ENCODE measurements around the gene NEK8.

NEK8 gene

DNA sequence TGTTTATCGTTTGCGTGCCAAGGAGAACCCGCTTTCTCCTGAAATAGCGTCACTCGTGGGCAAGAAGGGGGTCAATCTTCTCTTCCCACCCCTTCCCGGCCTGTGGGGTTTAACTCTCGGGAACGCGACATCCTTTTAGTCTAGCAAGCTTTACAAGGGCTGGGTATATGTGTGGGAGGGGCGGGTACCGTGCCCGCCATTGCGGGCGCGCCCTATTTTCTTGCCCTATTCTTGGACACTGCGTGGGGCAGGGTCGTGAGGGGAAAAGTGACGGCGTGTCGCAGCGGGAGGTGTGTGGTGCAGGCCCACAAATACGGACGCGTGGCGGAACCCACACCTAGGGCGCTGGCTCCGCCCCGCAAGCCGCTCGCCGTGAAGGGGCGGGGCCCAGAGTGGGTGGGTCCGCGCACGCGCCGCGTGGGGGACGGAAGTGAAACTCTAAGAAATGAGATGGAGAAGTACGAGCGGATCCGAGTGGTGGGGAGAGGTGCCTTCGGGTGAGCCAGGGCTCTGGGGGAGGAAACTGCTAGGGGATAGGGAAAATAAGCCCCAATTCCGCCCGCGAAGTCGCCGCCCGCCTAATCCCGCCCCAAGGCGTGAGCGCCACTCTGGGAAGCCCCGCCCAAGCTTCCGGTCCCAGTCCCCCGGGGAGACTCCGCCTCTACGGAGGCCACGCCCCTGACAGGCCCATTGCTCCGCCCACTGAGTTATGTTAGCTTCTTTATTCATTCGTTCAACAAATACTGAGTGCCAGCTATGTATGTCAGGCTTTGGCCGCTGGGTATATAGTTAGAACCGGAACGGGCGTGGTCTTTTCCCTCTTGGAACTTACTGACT lies at the start of gene NEK8:
Gene NEK8 (plus strand): TSS at position 425 of the 837 bp plus-strand sequence. CDS start 26 bp downstream, at position 451.
- in situ Hi-C loops (cut with HindIII; ENCODE audit: low sequenced_read_pairs) = loop anchor here (5.0 to 10.0 kb wide), 3 partner anchors 64 to 229 kb away; partner anchors contain the start of genes DHRS13, SDF2 and SUPT6H

DNA sequence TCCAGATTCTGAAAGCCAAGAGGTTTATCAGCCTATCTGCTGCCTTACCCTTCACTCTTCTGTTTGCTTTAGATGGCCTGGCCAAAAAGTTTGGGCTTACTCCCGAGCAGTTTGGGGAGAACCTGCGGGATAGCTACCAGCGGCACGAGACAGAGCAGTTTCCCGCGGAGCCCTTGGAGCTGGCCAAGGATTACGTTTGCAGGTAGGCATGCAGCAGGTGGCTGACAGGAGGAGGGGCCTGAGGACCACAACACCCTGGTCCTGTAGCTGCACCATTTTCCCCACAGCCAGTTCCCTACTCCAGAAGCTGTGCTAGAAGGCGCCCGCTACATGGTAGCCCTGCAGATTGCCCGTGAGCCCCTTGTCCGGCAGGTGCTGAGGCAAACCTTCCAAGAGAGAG lies 45.9 kb upstream of the NEK8 start:
- in situ Hi-C loops (cut with HindIII; ENCODE audit: low sequenced_read_pairs) = no loop called here

DNA sequence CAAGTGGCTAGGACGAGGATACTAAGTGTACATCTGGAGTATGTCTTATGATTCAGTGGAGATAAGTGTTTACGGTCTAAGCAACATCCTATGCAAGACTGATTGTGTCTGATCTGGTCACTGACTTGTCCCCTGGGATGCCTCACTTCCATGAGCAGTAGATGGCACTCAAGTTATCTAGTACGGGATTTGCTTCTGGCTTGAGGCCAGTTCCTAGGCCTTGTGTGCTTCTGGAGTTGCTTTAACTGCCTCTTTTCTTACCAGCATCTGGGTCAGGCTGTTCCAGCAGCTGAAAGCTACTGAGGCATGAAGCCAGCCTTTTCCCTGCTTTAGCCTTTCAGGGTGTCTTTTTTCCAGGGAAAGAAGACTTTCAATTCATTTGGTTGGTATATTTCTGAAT lies 43.6 kb upstream of the NEK8 start:
- in situ Hi-C loops (cut with HindIII; ENCODE audit: low sequenced_read_pairs) = no loop called here

DNA sequence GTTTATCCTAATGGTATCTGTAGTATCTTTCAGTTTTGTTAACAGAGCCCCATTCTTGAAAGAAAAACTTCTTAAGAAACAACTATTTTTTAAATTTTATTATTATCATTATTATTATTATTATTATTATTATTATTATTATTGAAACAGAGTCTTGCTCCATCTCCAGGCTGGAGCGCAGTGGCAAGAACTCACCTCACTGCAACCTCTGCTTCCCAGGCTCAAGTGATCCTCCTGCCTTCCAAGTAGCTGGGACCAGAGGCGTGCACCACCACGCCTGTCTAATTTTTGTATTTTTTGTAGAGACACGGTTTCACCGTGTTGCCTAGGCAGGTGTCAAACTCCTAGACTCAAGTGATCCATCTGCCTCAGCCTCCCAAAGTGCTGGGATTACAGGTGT lies 43.2 kb upstream of the NEK8 start:
- in situ Hi-C loops (cut with HindIII; ENCODE audit: low sequenced_read_pairs) = no loop called here

DNA sequence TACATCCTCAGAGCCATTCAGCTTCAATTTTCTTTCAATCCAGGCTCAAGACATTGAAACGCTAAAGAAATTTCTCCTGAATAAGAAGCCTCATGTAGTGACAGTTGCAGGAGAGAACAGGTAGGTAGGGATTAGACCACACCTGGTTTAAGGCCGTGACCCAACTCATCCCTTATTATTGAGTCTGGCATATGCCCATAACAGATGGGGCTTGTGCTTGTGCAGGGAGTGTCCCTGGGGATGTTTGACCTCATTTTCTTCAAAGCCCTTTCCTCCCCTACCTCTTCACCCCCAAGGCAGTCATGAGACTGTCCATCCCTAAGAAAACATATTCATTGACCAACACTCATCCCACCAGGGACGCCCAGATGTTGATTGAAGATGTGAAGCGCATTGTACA lies 42.3 kb upstream of the NEK8 start:
- in situ Hi-C loops (cut with HindIII; ENCODE audit: low sequenced_read_pairs) = no loop called here

DNA sequence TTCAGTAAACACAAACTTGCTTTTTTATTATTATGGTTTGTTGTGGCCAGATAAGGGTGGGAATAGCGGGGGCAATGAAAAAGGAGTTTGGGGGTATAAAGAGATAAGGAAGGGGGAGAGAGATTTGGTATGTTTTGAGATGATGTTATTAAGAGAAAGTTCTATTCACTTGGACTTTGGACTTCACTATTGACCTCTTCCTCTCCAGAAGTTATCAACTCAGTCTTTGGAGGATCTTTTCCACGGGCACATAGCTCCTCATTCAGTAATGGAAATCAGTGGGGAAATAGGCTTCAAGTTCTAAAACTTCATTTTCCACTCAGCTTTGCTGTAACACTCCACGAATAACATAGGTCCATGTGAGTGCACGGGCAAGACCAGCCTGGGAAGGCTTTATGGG lies 40.1 kb upstream of the NEK8 start:
- in situ Hi-C loops (cut with HindIII; ENCODE audit: low sequenced_read_pairs) = no loop called here

DNA sequence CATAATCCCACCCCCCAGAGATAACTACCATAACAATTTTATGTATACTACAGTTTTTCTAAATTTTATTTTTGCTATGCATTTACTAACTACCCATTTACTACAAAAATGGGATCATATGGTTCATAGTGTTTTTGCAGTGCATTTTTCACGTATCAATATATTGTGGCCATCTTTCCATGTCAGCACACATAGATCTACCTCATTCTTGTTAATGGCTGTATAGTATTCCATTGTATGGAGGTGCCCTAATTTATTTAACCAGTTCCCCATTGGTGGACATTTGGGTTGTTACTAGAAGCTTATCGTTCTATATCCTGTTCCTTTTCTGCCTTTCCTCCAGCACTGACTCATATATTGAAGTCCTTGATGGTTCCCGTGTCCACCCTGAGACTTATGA lies 39.6 kb upstream of the NEK8 start:
- in situ Hi-C loops (cut with HindIII; ENCODE audit: low sequenced_read_pairs) = no loop called here

DNA sequence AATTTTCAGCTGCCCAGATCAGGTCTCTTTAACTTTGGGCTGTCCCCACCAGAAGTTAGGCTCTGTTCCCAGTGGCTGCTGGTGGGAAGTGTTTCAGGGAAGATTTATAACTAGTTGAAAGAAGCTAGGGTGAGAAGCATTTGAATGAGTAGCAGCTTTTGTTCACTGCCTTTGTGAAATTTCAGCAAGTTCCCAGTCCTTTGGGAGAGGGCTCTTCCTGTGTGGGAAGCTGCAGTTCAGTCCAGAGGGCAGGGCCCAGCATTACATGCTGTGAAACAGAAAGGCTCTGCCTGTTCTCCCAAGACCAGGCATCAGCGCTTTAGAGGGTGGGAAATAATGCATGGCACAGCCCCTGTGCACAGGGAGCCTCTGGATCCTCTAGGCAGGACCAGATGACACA lies 34.7 kb upstream of the NEK8 start:
- in situ Hi-C loops (cut with HindIII; ENCODE audit: low sequenced_read_pairs) = no loop called here

DNA sequence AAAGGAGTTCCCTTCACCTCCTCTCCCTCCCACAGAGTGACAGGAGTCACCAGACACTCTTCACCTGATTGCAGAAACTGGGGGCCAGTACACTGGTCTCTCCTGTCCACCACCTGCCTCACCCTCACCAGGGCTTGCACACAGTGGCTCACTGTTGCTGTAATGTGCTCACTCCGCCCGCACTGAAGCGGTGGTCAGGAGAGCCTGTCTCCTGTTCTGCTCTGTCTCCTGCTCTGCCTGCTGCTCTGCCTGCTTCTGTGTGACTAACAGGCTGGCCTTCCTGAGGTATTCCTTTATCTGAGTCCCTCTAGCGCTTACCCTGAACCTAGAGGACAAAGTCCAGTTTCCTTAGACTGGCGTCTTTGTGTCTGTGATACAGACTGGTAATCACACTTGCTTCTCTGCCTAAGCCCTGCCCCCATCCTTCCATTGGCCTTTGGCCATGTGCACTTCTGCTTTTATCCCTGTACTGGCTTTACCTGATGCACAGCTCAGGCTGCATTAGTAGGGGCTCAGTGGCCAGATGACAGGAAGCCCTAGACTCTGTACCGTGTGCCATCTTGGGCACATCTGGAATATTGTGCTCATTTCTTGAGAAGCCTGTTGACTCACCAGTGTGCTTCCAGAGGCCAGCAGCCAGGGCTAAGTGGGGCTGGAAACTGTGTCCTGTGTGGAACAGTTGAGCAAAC lies 30.2 kb upstream of the NEK8 start:
- in situ Hi-C loops (cut with HindIII; ENCODE audit: low sequenced_read_pairs) = no loop called here

DNA sequence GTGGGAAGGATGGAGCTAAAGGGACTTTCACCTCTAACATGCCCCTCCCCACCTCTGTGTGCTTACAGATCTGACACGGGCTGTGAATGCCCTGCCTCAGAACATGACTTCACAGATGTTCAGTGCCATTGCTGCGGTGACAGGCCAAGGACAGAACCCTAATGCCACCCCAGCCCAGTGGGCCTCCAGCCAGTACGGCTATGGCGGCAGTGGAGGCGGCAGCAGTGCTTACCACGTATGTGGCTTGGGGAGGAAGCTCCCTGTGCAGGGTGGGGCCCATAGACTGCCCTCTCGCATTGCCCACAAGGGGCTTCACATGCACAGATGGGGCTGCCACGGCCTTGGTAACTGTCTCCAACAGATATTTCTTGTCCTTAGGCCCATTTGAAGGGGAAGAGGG lies 28.3 kb upstream of the NEK8 start:
- in situ Hi-C loops (cut with HindIII; ENCODE audit: low sequenced_read_pairs) = no loop called here

DNA sequence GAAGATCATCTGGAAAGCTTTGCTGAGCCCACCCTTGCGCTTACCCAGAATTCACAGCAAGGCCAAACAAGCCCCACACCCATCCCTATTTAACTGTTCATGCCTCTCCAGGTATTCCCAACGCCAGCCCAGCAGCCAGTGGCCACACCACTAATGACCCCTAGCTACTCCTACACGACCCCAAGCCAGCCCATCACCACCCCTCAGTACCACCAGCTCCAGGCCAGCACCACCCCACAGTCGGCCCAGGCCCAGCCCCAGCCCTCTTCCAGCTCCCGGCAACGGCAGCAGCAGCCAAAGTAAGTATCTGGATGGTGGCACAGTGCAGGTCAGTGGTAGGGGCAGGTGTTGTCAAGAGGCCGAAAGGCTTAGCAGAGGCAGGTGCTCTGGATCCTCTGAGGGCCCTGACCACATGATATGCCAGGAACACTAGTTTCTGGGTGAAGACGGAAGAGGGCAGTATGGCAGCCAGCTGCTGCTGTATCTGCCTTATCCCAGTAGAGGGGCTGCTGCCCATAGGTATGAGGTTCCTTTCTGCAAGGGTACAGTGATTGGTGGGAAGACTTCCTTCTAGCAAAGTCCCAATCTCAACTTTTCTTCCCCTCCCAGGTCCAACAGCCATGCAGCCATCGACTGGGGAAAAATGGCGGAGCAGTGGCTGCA lies 27.6 kb upstream of the NEK8 start:
- in situ Hi-C loops (cut with HindIII; ENCODE audit: low sequenced_read_pairs) = no loop called here

DNA sequence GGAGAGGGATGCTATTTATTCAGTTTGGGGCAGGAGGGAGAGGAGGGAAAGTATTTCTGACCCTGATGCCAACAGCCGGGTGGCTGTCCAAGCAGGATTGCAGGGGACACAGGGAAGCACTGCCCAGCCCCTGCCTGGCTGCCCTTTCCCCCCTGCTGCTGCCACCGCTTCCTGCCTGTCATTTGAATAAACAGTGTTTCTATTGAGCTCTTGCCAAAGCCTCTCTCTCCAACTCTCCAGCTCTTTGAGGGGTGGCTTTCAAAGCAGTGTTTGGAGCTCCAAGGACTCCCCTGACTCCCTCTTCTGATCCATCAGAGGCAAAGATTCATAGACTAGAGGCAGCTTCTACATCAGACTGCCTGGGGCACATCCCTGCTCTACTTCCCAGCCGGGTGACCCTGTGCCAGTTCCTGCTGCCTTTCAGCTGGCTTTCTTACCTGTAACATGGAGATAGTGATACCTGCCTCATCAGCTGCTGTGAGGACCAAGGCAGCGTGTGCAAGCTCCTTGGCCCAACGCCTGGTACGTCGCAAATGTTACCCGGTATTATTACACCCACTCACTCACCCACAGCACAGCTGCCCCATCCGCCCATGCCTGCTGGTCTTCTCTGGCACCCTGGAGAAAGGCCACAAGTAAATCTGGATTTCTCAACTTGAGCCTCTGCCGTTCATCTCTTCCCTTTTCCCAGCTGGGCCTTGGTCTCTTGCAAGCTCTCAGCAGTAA lies 26.4 kb upstream of the NEK8 start:
- in situ Hi-C loops (cut with HindIII; ENCODE audit: low sequenced_read_pairs) = no loop called here

DNA sequence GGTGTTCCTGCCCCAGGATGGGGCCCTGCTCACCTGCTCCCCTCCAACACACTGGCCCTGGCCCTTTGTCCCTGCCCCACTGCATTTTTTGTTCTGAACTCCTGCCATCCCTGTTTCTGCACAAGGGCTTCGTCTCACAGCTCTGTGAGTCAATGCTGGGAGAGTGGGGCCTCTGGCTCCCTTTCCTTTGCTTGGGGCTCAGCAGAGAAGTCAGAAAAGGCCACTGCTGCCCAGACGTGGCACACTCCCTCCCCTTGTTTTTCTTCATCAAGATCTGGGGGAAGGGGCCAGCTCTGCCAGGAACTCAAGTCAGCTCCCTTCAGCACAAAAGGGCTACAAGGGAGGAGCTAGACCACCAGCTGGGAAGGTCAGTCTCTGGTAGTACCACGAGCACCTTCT lies 25.8 kb upstream of the NEK8 start:
- in situ Hi-C loops (cut with HindIII; ENCODE audit: low sequenced_read_pairs) = no loop called here

DNA sequence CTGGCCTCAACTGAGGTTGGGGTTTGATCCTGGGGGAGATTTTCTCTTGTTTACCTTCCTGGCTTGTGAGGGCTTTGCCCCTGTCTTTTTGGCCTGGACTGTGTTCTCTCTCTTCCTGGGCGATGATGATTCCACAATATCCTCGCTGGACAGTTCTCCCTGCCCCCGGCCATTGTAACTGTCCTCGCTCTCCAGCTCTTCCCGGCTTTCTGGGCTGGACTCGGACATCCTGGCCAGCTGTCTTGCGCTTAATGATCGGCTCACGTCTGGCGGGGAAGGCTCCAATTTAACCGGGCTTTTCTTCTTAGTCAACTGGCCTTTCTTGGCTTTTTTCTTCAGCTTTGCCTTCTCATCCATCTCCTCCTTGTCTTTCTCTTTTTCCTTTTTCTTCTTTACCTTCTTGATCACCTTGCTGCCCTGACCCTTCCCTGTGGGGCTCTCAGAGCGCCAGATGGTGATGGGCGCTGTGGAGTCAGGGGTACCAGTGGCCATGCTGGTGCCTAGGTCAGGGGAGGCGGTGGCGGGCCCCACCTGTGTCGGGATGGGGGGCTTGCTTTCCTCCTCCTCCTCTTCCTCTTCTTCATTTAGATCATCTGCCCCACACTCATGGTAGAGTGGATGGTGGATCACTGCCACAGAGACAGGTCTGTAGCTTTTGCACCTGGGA lies 24.9 kb upstream of the NEK8 start:
- in situ Hi-C loops (cut with HindIII; ENCODE audit: low sequenced_read_pairs) = no loop called here

DNA sequence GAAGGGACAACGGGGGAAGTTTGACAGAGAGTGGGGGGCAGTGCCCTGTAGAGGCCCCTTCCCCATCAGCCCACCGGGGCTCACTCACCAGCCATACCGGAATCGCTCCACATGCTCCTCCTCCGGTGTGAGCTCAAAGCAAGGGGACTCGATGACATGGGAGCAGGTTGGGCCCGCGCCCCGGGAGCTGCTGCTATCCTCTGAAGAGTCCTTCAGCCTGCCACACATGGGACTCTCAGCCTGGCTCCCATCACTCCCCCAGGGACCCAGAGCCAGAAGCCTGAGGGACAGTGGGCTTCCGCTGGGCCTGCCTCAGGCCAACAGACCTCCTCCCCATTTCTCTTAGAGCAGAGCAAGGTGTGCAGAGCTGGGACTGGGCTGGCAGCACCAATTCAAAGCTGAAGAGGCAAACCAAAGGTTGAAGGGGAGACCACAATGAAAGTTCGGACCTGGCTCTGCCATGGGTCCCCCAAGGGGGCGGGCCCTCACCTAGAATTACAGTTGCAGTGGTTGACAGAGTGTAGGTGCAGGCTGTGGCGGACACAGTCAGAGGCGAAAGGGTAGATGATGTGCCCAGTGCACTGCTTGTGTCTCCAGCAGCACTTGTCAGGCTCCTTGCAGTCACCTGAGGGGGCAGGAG lies 24.2 kb upstream of the NEK8 start:
- in situ Hi-C loops (cut with HindIII; ENCODE audit: low sequenced_read_pairs) = no loop called here

DNA sequence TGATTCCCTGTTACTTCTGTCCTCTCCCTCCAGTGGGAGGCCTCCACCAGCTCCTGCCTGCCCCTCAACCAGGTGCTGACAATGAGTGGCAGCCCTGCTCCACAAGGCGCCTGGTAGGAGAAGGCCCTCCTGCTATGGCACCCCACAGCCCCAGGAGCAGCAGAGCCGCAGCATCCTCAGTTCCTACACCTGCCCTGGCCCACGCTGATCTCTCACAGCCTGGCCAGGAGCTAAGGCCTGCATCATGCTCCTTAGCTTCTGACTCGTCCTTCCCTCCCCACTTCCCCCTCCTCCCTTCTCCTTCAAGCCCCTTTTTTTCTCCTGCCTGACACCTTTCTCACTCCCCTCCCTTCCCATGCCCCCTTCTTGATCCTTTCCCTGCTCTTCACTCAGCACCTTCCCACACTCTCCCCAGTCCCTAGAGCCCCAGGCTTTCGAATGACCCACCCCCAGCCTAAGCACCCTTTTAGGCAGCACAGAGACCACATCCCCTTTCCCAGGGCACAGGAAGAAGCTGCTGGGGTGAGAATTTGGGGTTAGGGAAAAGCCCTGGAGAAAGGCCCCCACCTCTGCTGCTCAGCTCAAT lies 23.4 kb upstream of the NEK8 start:
- in situ Hi-C loops (cut with HindIII; ENCODE audit: low sequenced_read_pairs) = no loop called here

DNA sequence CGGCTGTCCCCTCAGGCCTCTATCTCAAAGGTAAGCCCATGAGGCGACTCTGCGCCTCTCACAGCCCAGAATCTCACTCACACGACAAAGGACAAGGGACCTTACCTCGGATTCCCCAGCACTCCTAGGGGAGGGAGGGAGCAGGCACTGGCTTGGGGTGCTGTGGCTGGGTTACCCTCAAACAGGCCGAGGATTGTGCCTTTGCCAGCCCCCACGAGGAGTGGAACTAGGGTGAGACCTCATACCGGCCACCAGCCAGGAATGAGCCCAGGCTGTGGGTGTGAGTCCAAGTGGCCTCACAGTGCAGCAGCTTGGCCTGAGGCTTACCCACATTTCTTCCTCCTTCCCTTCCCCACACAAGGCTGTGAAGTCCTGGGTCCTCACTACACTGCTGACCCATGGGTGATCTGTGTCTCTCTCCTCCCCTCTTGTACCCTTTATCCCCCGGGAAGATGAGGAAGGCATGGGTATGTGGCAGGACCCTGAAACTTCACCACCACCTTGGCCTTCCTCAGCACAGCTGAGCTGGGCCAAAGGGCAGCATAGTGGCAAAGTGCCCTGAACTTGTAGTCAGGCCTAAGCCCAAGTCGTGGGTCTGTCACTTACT lies 22.8 kb upstream of the NEK8 start:
- in situ Hi-C loops (cut with HindIII; ENCODE audit: low sequenced_read_pairs) = no loop called here

DNA sequence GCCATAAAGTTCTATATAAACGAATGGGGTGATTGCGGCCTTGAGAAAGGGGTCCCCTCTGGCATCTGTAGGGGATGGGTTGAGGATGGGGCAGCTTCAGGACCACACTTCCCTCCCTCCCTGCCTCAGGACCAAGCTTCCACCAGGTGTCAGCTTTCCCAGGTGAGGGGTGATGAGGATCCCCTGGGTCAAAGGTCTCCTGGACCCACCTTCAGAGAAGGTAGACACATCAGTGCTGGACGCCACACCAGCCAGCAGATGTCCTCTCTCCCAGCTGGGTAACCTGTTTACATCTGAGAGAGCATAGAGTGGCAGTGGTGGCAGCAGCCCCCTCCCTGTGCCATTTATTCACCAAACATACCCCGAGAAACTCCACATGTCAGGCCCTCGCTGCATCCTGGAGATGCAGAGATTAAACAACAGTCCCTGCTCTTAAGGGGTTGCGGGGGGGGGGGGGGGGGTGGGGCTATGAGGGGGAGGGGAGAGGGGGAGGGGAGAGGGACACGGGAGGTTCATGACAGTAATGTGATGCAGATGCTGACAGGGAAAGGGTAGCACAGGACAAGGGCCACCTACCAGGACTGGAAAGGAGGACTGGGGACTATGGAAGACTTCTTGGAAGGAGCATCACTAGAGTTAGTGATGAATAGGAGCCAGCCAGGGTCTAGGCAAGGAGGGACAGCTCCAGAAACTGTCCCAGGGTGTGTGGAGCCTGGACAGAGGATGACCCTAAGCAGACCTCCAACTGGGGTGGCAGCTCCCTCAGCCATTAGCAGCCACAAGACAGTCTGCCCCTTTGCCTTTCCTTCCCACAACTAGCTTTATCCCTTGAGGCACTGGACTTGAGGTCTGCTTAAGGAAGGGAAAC lies 21.9 kb upstream of the NEK8 start:
- in situ Hi-C loops (cut with HindIII; ENCODE audit: low sequenced_read_pairs) = no loop called here

Data from endothelial cell of hepatic sinusoid (primary cell).